ENCODE measurements around the gene RNASEH2B. TPM values are rescaled to one million over a fixed set of nuclear protein-coding genes. Genes with fewer than 3 reads are reported as not detected.

RNASEH2B gene
- total RNA-seq = 10 to 100 TPM; 37.7 to 44.1 TPM
- 29.4 TPM for polyA plus RNA-seq (2013, experiment 1 of 2)
- 23.8 TPM for polyA plus RNA-seq (2013, experiment 2 of 2)
- long read RNA-seq, experiment 1, full-length matches to known transcripts = 21 of 30 reads
- long read RNA-seq, experiment 1, partial matches to known transcripts = 4 of 30 reads
- long read RNA-seq, experiment 1, other reads (novel, unspliced or antisense) = 5 of 30 reads
- long read RNA-seq, experiment 2, full-length matches to known transcripts = 29 of 36 reads
- long read RNA-seq, experiment 2, partial matches to known transcripts = 2 of 36 reads
- long read RNA-seq, experiment 2, other reads (novel, unspliced or antisense) = 5 of 36 reads
- long read RNA-seq, experiment 3, full-length matches to known transcripts = 61 of 72 reads
- long read RNA-seq, experiment 3, partial matches to known transcripts = 2 of 72 reads
- long read RNA-seq, experiment 3, other reads (novel, unspliced or antisense) = 9 of 72 reads
- long read RNA-seq, experiment 4, full-length matches to known transcripts = 25 of 29 reads
- long read RNA-seq, experiment 4, partial matches to known transcripts = 0 of 29 reads
- long read RNA-seq, experiment 4, other reads (novel, unspliced or antisense) = 4 of 29 reads

- Mint-ChIP-seq H3K4me3 (peak within 1 kb of the TSS; percentile 77), H3K27ac (peak within 1 kb of the TSS; percentile 86), H3K27me3 (ENCODE audit: insufficient read depth) (no peaks in the 10 kb centered on the region), H3K9me3 (no peaks in the 10 kb centered on the region), H3K4me1 (peaks cover 29% of the 10 kb centered on the region), H3K36me3 (ENCODE audit: low read depth) (no peaks in the 10 kb centered on the region)
- Histone ChIP-seq H3K27me3 (ENCODE audit: control insufficient read depth, insufficient read depth, low read length, poor library complexity, severe bottlenecking) (no peaks in the 10 kb centered on the region), H3K27ac (ENCODE audit: low read depth, low read length) (no peak within 1 kb of the TSS), H3K36me3 (ENCODE audit: control insufficient read depth, insufficient read depth, low read length) (no peaks in the 10 kb centered on the region), H3K9me3 (ENCODE audit: control insufficient read depth, low read length) (no peaks in the 10 kb centered on the region), H3K4me3 (ENCODE audit: low read length) (peak within 1 kb of the TSS; percentile 81), H3K9ac (ENCODE audit: extremely low read depth, low read length, poor library complexity, severe bottlenecking) (peak within 1 kb of the TSS; percentile 74), H3K4me1 (ENCODE audit: control insufficient read depth, insufficient read depth, low read length) (peaks cover 21% of the 10 kb centered on the region)
- peak; percentile 21 for TF ChIP-seq CTCF (conservative IDR thresholded peaks at IDR 0.05)
- WGBS, 2 experiments (ENCODE audit: insufficient coverage in 1 of 2, insufficient read length in 1 of 2) = 1% methylated on average over 22 to 107 of the region's 107 CpGs
- peak; percentile 89 for DNase-seq
Observed at GRCh38 chr13:50909605-50910484, at the start of gene RNASEH2B. Gene RNASEH2B, plus strand, starts transcription at chr13:50909791. Its CDS starts 286 bp downstream, at chr13:50910077.

GRCh38 chr13:50864492-50864891 is 45.1 kb upstream of the RNASEH2B start:
- no peaks in the 10 kb centered on the region for H3K36me3 ChIP-seq (ENCODE audit: control insufficient read depth, insufficient read depth, low read length)
- no peaks in the 10 kb centered on the region for H3K4me1 ChIP-seq (ENCODE audit: control insufficient read depth, insufficient read depth, low read length)
- H3K4me3 Mint-ChIP-seq = no peak overlapping the region
- H3K27me3 ChIP-seq (ENCODE audit: control insufficient read depth, insufficient read depth, low read length, poor library complexity, severe bottlenecking) = no peaks in the 10 kb centered on the region
- no peak overlapping the region for H3K27ac ChIP-seq (ENCODE audit: low read depth, low read length)
- H3K9ac ChIP-seq (ENCODE audit: extremely low read depth, low read length, poor library complexity, severe bottlenecking) = no peak overlapping the region
- peaks cover 9% of the 10 kb centered on the region for H3K9me3 ChIP-seq (ENCODE audit: control insufficient read depth, low read length)
- H3K4me1 Mint-ChIP-seq = no peaks in the 10 kb centered on the region
- peaks cover 20% of the 10 kb centered on the region for H3K9me3 Mint-ChIP-seq
- H3K4me3 ChIP-seq (ENCODE audit: low read length) = no peak overlapping the region
- no peak for DNase-seq
- H3K36me3 Mint-ChIP-seq (ENCODE audit: low read depth) = no peaks in the 10 kb centered on the region
- peaks cover 4% of the 10 kb centered on the region for H3K27me3 Mint-ChIP-seq (ENCODE audit: insufficient read depth)
- WGBS, 2 experiments (ENCODE audit: insufficient coverage in 1 of 2, insufficient read length in 1 of 2) = 80 to 91% methylated on average over 1 of the region's 1 CpG
- TF ChIP-seq CTCF (conservative IDR thresholded peaks at IDR 0.05) = no peak
- no peak overlapping the region for H3K27ac Mint-ChIP-seq

Measured in endodermal cell (in vitro differentiated cells).